GM23248 (cell line): ENCODE measurements around the gene IBSP.

ENCODE experiments used
- EZH2 ChIP-seq: fragments of 200-600 bp; sonication (generic); IDR thresholded peaks from 2 replicates; pipeline ENCODE4 v1.6.1; 2018; ENCODE audit warnings: antibody characterized with exemption, mild to moderate bottlenecking; ENCODE audit not compliant: insufficient read depth, poor library complexity, severe bottlenecking
- EZH2phosphoT487 ChIP-seq: fragments of 200-600 bp; sonication (generic); IDR thresholded peaks from 2 replicates; pipeline ENCODE4 v1.6.1; 2018; ENCODE audit warnings: antibody characterized with exemption, moderate library complexity, mild to moderate bottlenecking, low read depth; ENCODE audit not compliant: insufficient read depth

GRCh38 chr4:87855559-87855958, 56.2 kb downstream of the IBSP start:
- no peak for TF ChIP-seq EZH2phosphoT487
- TF ChIP-seq EZH2: no peak
